Cerebellar cortex (tissue), 1 donor: ENCODE results near the gene MYO7A.

Experiments
- DNase-seq: peaks from one replicate; pipeline ENCODE4 v3.0.0-alpha.2; 2015; ENCODE audit warnings: low spot score

The MYO7A gene

GRCh38 chr11:77127920-77128691 lies at the start of gene MYO7A:
TSS of gene MYO7A (plus strand) at chr11:77128246. CDS start at chr11:77130635, 2,389 bp downstream.
- no peak for DNase-seq

- no peak for DNase-seq
Observed at GRCh38 chr11:77079666-77080065, 48.4 kb upstream of the MYO7A start.

- no peak for DNase-seq
Observed at GRCh38 chr11:77080643-77081210, 47.3 kb upstream of the MYO7A start.

GRCh38 chr11:77081381-77081851 lies 46.6 kb upstream of the MYO7A start:
- no peak for DNase-seq

- DNase-seq: no peak
Observed at GRCh38 chr11:77081976-77082836, 45.8 kb upstream of the MYO7A start.

GRCh38 chr11:77082838-77083565 lies 45.0 kb upstream of the MYO7A start:
- DNase-seq: no peak

- DNase-seq: no peak
Observed at GRCh38 chr11:77083566-77084245, 44.3 kb upstream of the MYO7A start.

- no peak for DNase-seq
Observed at GRCh38 chr11:77084581-77085191, 43.4 kb upstream of the MYO7A start.

- DNase-seq: no peak
Observed at GRCh38 chr11:77085652-77086051, 42.4 kb upstream of the MYO7A start.

GRCh38 chr11:77086521-77087472 lies 41.2 kb upstream of the MYO7A start:
- DNase-seq: no peak

- DNase-seq: no peak
Observed at GRCh38 chr11:77087723-77088225, 40.3 kb upstream of the MYO7A start.

GRCh38 chr11:77088236-77089003 lies 39.6 kb upstream of the MYO7A start:
- no peak for DNase-seq

GRCh38 chr11:77089004-77089545 lies 39.0 kb upstream of the MYO7A start:
- no peak for DNase-seq

GRCh38 chr11:77090046-77090372 lies 38.0 kb upstream of the MYO7A start:
- DNase-seq: no peak

GRCh38 chr11:77090373-77091111 lies 37.5 kb upstream of the MYO7A start:
- no peak for DNase-seq

GRCh38 chr11:77091146-77091940 lies 36.7 kb upstream of the MYO7A start:
- DNase-seq: peak; percentile 85

- no peak for DNase-seq
Observed at GRCh38 chr11:77092382-77092781, 35.7 kb upstream of the MYO7A start.
